ENCODE results near the gene CCDC146. TPM values are rescaled to one million over a fixed set of nuclear protein-coding genes. Genes with fewer than 3 reads are reported as not detected.

CCDC146 gene
- total and polyA plus RNA-seq, 2 donors: 8.7 to 15.6 TPM

DNA sequence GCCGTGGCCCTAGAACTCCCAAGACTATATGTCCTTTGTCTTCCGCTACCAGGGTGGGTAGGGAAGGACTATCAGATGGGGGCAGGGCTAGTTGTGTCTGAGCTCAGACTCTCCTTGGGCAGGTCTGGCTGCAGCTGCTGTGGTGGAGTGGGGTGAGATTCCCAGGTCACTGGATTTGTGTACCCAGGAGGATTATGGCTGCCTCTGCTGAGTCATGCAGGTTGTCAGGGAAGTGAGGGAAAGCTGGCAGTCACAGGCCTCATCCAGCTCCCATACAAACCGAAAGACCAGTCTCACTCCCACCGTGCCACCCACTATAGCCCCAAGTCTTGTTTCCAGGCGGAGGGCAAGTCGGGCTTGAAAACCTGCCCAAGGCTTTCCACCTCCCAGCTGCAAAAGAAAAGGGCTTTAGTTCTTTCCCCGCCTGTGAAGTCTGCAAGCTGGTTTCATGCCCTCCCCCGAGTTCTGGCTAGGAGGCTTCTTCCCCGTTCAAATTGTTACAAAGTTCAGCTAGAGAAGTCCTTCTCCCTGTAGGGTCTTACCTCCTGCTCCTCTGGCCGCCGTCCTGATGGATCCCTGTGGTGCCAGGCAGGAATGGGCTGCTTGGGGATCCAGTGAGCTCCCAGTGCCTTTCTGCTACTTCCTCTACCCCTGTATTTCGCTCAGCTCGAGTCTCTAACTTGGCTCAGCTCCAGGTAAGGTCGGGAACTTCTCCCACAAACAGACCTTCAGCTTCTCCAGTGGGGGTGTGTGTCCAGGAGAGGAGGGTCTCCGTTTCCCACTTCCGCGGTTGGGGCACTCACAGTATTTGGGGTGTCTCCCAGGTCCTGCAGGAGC lies 184.0 kb downstream of the CCDC146 start:
- no peaks in the 10 kb centered on the region for H3K36me3 ChIP-seq (ENCODE audit: control insufficient read depth in 2 of 2, insufficient read depth in 2 of 2, low read length in 1 of 2)
- WGBS: 74% methylated on average over 17 of the region's 17 CpGs
- no peak for DNase-seq (ENCODE audit: low read depth in 6 of 9, low spot score in 9 of 9)
- no peaks in the 10 kb centered on the region for H3K9me3 ChIP-seq (ENCODE audit: control insufficient read depth in 2 of 2, insufficient read depth in 1 of 2, low read length in 1 of 2)
- H3K27me3 ChIP-seq (ENCODE audit: control insufficient read depth in 2 of 2, insufficient read depth in 1 of 2, low read length in 1 of 2): no peaks in the 10 kb centered on the region
- no peaks in the 10 kb centered on the region for H3K4me1 ChIP-seq (ENCODE audit: control insufficient read depth in 2 of 2, insufficient read depth in 2 of 2, low read length in 2 of 2)
- no peak overlapping the region for H3K27ac ChIP-seq (ENCODE audit: low read depth in 1 of 2, low read length in 1 of 2)
- no peak overlapping the region for H3K4me3 ChIP-seq (ENCODE audit: low read length in 2 of 2)

DNA sequence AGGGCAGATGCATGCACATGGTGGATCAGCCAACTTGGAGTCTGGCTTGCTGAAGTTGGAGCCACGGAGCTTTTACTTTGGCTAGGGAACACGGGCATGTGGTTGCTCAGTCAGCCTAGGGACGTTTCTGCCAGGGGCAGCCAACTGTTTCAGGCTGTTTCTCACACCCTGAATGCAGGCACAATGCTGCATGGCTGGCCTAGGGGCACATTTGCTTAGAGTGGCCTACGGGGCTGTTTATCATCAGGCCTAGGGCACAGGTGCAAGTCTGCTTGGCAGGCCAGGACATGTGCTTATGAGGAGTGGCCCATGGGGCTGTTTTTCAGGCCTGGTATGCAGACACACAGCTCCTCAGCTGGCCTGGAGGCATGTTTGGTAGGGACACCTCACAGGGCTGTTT lies 186.4 kb downstream of the CCDC146 start:
- Histone ChIP-seq H3K27ac (ENCODE audit: low read depth in 1 of 2, low read length in 1 of 2) (peak overlapping the region in 1 of 2 donors; percentile 53), H3K4me1 (ENCODE audit: control insufficient read depth in 2 of 2, insufficient read depth in 2 of 2, low read length in 2 of 2) (no peaks in the 10 kb centered on the region), H3K27me3 (ENCODE audit: control insufficient read depth in 2 of 2, insufficient read depth in 1 of 2, low read length in 1 of 2) (no peaks in the 10 kb centered on the region), H3K9me3 (ENCODE audit: control insufficient read depth in 2 of 2, insufficient read depth in 1 of 2, low read length in 1 of 2) (no peaks in the 10 kb centered on the region), H3K4me3 (ENCODE audit: low read length in 2 of 2) (no peak overlapping the region), H3K36me3 (ENCODE audit: control insufficient read depth in 2 of 2, insufficient read depth in 2 of 2, low read length in 1 of 2) (no peaks in the 10 kb centered on the region)
- 94% methylated on average over 4 of the region's 4 CpGs for whole genome bisulfite sequencing
- no peak for DNase-seq (ENCODE audit: low read depth in 6 of 9, low spot score in 9 of 9)

DNA sequence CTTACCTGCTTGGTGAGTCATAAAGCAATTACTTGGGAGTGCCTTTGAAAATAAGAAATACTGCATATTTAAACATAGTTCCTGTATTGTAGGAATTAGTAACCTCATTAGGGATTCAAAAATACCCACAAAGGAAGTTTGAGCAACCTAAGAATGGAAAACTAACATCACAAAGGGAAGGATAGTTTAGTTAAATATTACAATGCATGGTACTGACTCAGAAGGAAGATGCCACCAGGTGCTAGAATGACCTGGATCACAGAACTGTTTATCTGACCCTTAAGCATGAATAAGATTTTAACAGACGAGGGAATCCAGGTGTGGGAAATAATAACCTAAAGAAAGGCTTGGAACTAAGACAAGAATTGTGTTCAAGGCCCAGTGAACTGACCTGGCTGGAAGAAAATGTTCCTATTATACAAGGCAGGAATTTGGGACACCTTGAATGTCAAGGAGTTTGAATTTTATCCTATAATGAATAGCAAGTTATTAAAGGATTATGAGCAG lies 187.4 kb downstream of the CCDC146 start:
- H3K36me3 ChIP-seq (ENCODE audit: control insufficient read depth in 2 of 2, insufficient read depth in 2 of 2, low read length in 1 of 2): peaks cover 0 to 3% of the 10 kb centered on the region in 2 donors

DNA sequence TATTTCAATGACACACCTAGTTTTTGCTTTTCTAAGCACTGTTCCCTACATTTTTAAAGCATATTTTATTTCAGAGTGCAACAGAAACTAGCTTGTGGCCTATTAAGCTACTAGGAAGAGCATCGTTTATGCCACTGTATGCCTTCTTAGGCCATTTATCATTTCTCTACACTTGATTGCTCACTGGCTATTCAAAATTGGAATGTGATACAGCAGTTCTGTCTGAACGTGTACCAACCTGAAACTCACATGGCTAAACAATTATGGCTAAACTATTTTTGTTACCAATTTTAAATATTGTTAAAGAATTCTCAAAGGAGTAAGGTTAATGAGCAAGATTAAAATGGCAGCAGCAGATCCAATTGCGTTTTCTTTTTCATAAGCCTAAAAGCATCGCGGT lies 188.6 kb downstream of the CCDC146 start:
- 95% methylated on average over 5 of the region's 5 CpGs for WGBS
- no peak overlapping the region for H3K27ac ChIP-seq (ENCODE audit: low read depth in 1 of 2, low read length in 1 of 2)
- peaks cover 2 to 3% of the 10 kb centered on the region in 2 donors for H3K36me3 ChIP-seq (ENCODE audit: control insufficient read depth in 2 of 2, insufficient read depth in 2 of 2, low read length in 1 of 2)
- H3K9me3 ChIP-seq (ENCODE audit: control insufficient read depth in 2 of 2, insufficient read depth in 1 of 2, low read length in 1 of 2): no peaks in the 10 kb centered on the region
- no peak overlapping the region for H3K4me3 ChIP-seq (ENCODE audit: low read length in 2 of 2)
- H3K4me1 ChIP-seq (ENCODE audit: control insufficient read depth in 2 of 2, insufficient read depth in 2 of 2, low read length in 2 of 2): no peaks in the 10 kb centered on the region
- H3K27me3 ChIP-seq (ENCODE audit: control insufficient read depth in 2 of 2, insufficient read depth in 1 of 2, low read length in 1 of 2): no peaks in the 10 kb centered on the region
- no peak for DNase-seq (ENCODE audit: low read depth in 6 of 9, low spot score in 9 of 9)

More for the DNA sequence above, 187.4 kb downstream of the CCDC146 start:
- H3K4me1 ChIP-seq (ENCODE audit: control insufficient read depth in 2 of 2, insufficient read depth in 2 of 2, low read length in 2 of 2): no peaks in the 10 kb centered on the region
- WGBS: 93% methylated on average over 1 of the region's 1 CpG
- H3K9me3 ChIP-seq (ENCODE audit: control insufficient read depth in 2 of 2, insufficient read depth in 1 of 2, low read length in 1 of 2): no peaks in the 10 kb centered on the region
- peak overlapping the region in 1 of 2 donors; percentile 26 for H3K27ac ChIP-seq (ENCODE audit: low read depth in 1 of 2, low read length in 1 of 2)
- no peak overlapping the region for H3K4me3 ChIP-seq (ENCODE audit: low read length in 2 of 2)
- DNase-seq (ENCODE audit: low read depth in 6 of 9, low spot score in 9 of 9): no peak
- H3K27me3 ChIP-seq (ENCODE audit: control insufficient read depth in 2 of 2, insufficient read depth in 1 of 2, low read length in 1 of 2): no peaks in the 10 kb centered on the region

DNA sequence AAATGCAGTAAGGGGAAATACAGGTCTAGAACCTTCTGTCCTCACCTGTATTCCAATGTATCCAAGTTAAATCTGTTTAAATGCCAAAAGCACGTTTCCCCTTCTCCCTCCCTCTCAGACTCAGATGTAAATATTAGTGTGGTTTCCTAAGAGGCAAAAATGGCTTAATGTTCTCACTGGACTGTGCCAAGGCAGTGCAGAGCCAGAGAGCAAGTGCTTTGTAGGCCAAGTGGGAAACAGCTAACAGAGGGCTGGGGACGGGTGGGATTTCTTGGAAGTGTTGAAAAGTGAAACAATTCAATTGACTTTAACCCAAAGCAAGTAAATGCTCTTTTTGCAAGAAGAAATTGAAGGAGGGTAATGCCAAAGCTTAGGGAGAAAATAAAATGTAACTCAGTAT lies 190.7 kb downstream of the CCDC146 start:
- no peaks in the 10 kb centered on the region for H3K9me3 ChIP-seq (ENCODE audit: control insufficient read depth in 2 of 2, insufficient read depth in 1 of 2, low read length in 1 of 2)
- no peak for DNase-seq (ENCODE audit: low read depth in 6 of 9, low spot score in 9 of 9)
- no peaks in the 10 kb centered on the region for H3K27me3 ChIP-seq (ENCODE audit: control insufficient read depth in 2 of 2, insufficient read depth in 1 of 2, low read length in 1 of 2)
- H3K4me3 ChIP-seq (ENCODE audit: low read length in 2 of 2): no peak overlapping the region
- H3K36me3 ChIP-seq (ENCODE audit: control insufficient read depth in 2 of 2, insufficient read depth in 2 of 2, low read length in 1 of 2): peaks cover 2 to 3% of the 10 kb centered on the region in 2 donors
- no peaks in the 10 kb centered on the region for H3K4me1 ChIP-seq (ENCODE audit: control insufficient read depth in 2 of 2, insufficient read depth in 2 of 2, low read length in 2 of 2)
- no peak overlapping the region for H3K27ac ChIP-seq (ENCODE audit: low read depth in 1 of 2, low read length in 1 of 2)
- WGBS: 95% methylated on average over 2 of the region's 2 CpGs

DNA sequence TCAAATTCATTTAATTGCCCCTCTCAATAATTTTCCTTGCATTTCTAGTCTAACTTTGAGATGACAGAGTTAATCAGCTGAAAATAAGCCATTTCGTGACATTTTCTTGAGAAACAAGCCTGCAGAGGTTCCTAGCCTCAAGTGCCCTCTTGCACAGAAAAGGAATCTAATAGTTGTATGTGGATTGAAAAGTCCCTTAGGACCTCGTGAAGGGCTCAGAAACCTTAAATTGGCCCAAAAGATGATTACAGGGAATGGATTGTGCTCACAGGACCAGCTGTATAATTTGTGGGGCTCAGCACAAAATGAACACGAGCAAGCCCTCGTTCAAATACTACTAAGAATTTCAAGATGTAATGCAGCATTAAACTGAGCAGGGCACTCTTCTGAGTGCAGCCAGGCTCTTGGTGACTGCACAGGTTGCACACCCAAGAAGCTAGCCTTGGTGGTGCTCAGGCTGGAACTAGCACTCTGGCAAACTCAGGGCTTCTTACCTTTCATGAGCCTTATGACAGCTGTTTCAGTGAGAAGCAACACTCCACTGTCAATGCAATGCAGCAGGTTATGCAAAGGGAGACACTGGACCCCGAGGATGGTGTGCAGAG lies 191.6 kb downstream of the CCDC146 start:
- H3K9me3 ChIP-seq (ENCODE audit: control insufficient read depth in 2 of 2, insufficient read depth in 1 of 2, low read length in 1 of 2): no peaks in the 10 kb centered on the region
- H3K27me3 ChIP-seq (ENCODE audit: control insufficient read depth in 2 of 2, insufficient read depth in 1 of 2, low read length in 1 of 2): no peaks in the 10 kb centered on the region

DNA sequence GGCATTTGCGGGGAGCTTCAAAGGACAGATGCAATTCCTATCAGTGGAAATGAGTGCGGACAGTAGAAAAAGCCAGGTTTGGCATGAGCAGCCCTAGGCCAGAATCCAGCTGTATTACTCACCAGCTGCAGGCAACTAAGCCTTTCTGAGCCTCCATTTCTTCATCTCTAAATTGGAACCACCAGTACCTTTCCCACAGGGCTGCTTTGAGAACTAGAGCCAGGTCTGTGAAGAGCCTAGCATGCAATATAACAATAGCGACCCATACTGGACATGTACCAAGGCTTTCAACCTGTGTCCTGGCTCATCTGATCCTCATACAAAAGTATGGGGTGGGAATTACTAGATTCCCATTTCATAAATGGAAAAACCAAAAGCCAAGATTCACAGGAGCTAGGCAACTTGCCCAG lies 192.8 kb downstream of the CCDC146 start:
- Histone ChIP-seq H3K4me3 (ENCODE audit: low read length in 2 of 2) (no peak overlapping the region), H3K27me3 (ENCODE audit: control insufficient read depth in 2 of 2, insufficient read depth in 1 of 2, low read length in 1 of 2) (no peaks in the 10 kb centered on the region), H3K36me3 (ENCODE audit: control insufficient read depth in 2 of 2, insufficient read depth in 2 of 2, low read length in 1 of 2) (peaks cover 2 to 3% of the 10 kb centered on the region in 2 donors), H3K4me1 (ENCODE audit: control insufficient read depth in 2 of 2, insufficient read depth in 2 of 2, low read length in 2 of 2) (no peaks in the 10 kb centered on the region), H3K9me3 (ENCODE audit: control insufficient read depth in 2 of 2, insufficient read depth in 1 of 2, low read length in 1 of 2) (no peaks in the 10 kb centered on the region), H3K27ac (ENCODE audit: low read depth in 1 of 2, low read length in 1 of 2) (no peak overlapping the region)
- WGBS: over 99% methylated on average over 3 of the region's 3 CpGs
- no peak for DNase-seq (ENCODE audit: low read depth in 6 of 9, low spot score in 9 of 9)

More for the DNA sequence above, 191.6 kb downstream of the CCDC146 start:
- H3K36me3 ChIP-seq (ENCODE audit: control insufficient read depth in 2 of 2, insufficient read depth in 2 of 2, low read length in 1 of 2): peaks cover 2 to 3% of the 10 kb centered on the region in 2 donors
- 96% methylated on average over 5 of the region's 5 CpGs for WGBS
- no peak for DNase-seq (ENCODE audit: low read depth in 6 of 9, low spot score in 9 of 9)
- no peak overlapping the region for H3K4me3 ChIP-seq (ENCODE audit: low read length in 2 of 2)
- no peak overlapping the region for H3K27ac ChIP-seq (ENCODE audit: low read depth in 1 of 2, low read length in 1 of 2)
- H3K4me1 ChIP-seq (ENCODE audit: control insufficient read depth in 2 of 2, insufficient read depth in 2 of 2, low read length in 2 of 2): no peaks in the 10 kb centered on the region

DNA sequence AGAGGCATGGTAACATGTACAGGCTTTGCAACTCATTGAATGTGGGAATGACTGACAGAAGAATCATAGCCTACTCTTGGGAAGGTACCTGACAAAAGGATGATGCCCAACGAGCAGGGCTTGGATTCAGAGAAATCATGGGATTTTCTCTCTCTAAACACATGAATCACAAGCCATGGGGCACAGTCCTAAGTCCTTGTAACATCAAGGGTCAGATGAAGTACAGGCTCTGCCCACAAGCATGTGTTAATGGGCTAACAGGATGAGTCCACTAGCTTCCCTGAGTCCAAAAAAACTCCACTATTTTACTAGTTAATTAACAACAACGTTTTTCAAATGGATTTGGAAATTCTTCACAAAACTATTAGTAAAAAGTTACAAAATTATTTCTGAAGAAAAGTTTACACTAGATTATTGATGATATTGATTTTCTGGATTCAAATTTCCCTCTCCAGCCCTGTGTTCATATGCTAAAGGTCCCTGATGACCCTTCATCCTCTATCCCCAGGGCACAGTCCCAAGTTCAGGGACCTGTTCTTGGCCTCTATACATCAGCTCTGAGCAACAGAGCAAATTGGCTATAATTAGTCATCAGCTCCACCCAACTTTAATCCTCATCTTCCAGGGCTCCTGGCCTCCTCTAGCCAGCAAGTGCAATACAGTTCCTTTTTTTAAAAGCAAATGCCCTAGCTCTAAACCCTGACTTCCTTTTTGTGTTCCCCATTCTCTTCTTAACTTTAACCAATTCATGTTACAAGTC lies 194.0 kb downstream of the CCDC146 start:
- Histone ChIP-seq H3K4me1 (ENCODE audit: control insufficient read depth in 2 of 2, insufficient read depth in 2 of 2, low read length in 2 of 2) (no peaks in the 10 kb centered on the region), H3K27ac (ENCODE audit: low read depth in 1 of 2, low read length in 1 of 2) (no peak overlapping the region), H3K27me3 (ENCODE audit: control insufficient read depth in 2 of 2, insufficient read depth in 1 of 2, low read length in 1 of 2) (no peaks in the 10 kb centered on the region), H3K36me3 (ENCODE audit: control insufficient read depth in 2 of 2, insufficient read depth in 2 of 2, low read length in 1 of 2) (peaks cover 2 to 3% of the 10 kb centered on the region in 2 donors), H3K9me3 (ENCODE audit: control insufficient read depth in 2 of 2, insufficient read depth in 1 of 2, low read length in 1 of 2) (no peaks in the 10 kb centered on the region), H3K4me3 (ENCODE audit: low read length in 2 of 2) (no peak overlapping the region)
- no peak for DNase-seq (ENCODE audit: low read depth in 6 of 9, low spot score in 9 of 9)
- 82% methylated on average over 2 of the region's 2 CpGs for WGBS

DNA sequence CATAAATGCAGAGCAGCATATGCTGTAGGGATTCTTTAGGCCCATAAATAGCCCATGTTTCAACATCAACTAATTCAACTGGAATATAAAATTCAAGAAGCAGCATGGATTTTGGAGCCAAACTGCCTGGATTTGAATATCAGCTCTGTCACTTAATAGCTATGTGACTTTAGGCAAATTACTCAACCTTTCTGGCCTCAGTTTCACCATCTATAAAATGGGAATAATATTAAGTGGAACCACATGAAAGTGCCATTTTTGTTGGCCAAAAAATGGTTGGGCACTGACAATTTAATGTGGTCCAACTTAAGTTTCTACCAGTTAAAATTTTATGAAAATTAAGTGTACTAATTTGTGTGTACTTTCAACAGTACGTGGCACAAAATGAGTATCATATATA lies 195.6 kb downstream of the CCDC146 start:
- Histone ChIP-seq H3K4me1 (ENCODE audit: control insufficient read depth in 2 of 2, insufficient read depth in 2 of 2, low read length in 2 of 2) (no peaks in the 10 kb centered on the region), H3K36me3 (ENCODE audit: control insufficient read depth in 2 of 2, insufficient read depth in 2 of 2, low read length in 1 of 2) (peaks cover 2 to 3% of the 10 kb centered on the region in 2 donors), H3K27me3 (ENCODE audit: control insufficient read depth in 2 of 2, insufficient read depth in 1 of 2, low read length in 1 of 2) (no peaks in the 10 kb centered on the region), H3K27ac (ENCODE audit: low read depth in 1 of 2, low read length in 1 of 2) (no peak overlapping the region), H3K9me3 (ENCODE audit: control insufficient read depth in 2 of 2, insufficient read depth in 1 of 2, low read length in 1 of 2) (no peaks in the 10 kb centered on the region), H3K4me3 (ENCODE audit: low read length in 2 of 2) (no peak overlapping the region)
- no peak for DNase-seq (ENCODE audit: low read depth in 6 of 9, low spot score in 9 of 9)
- WGBS: 97% methylated on average over 1 of the region's 1 CpG
